ENCODE results near the gene IMPDH2. TPM values are rescaled to one million over a fixed set of nuclear protein-coding genes. Genes with fewer than 3 reads are reported as not detected.

The IMPDH2 gene
- total and polyA plus RNA-seq, 2 of the 8 experiments (the other 6 are each of a cell fraction or from before 2014, with no cell fraction given) = 374 to 409 TPM

DNA sequence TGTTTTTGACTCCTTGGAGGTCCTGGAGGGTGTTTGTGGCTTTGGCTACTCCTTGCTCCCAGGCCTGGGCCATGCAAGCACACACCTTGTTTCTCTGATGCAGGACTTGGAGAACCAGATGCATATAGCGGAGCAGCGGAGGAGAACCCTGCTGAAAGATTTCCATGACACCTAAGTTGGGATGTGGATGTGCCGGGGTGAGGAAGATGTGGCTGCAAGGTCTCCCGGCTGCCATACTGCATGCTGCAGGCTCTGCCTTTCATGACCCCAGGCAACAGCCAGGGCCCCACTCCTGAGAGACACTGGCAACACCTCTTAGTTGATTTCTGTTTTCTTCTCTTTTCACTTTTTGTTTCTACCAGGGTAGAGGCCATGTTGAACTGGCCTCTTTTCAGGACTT, 46.1 kb downstream of the IMPDH2 start:
- POLR2A ChIA-PET (ENCODE audit: partially characterized antibody) = interaction anchor here (1.2 to 38.8 kb wide), 2 partner anchors 9 to 30 kb away, joined by 3 to 1518 read pairs; partner anchors contain the start of genes DALRD3, IMPDH2, NDUFAF3 and WDR6
- Histone ChIP-seq H4K20me1 (replicated peaks in 1 of 2; ENCODE audit: control insufficient read depth in 1 of 2, insufficient read depth in 2 of 2, low read length in 2 of 2) (peaks cover 3 to 11% of the 10 kb centered on the region in 2 experiments), H3K4me2 (ENCODE audit: insufficient read depth in 1 of 2, low read depth in 2 of 2, low read length in 2 of 2) (no peak overlapping the region), H3K18ac (ENCODE audit: extremely low read depth, low read length) (no peak overlapping the region), H3K9me3 (ENCODE audit: insufficient read depth in 2 of 2, low read depth in 1 of 2, low read length in 1 of 2) (no peaks in the 10 kb centered on the region), H3K36me3 (ENCODE audit: control insufficient read depth in 2 of 4, insufficient read depth in 4 of 4, low read length in 3 of 4) (peaks cover 15 to 59% (median 47%) of the 10 kb centered on the region in 4 experiments), H3K23me2 (ENCODE audit: low read depth, low read length) (no peaks in the 10 kb centered on the region), H2BK120ac (replicated peaks; ENCODE audit: low read depth, low read length) (no peak overlapping the region), H3K9ac (replicated peaks in 1 of 4; ENCODE audit: extremely low read depth in 1 of 4, low read depth in 3 of 4, low read length in 3 of 4) (no peak overlapping the region), H3K27me3 (replicated peaks in 1 of 4; ENCODE audit: control insufficient read depth in 3 of 4, extremely low read depth in 1 of 4, insufficient read depth in 3 of 4, low read length in 3 of 4) (no peaks in the 10 kb centered on the region), H3K4ac (replicated peaks; ENCODE audit: insufficient read length, low read depth, low read length) (no peak overlapping the region), H2AFZ (ENCODE audit: low read length) (no peak overlapping the region), H3K27ac (ENCODE audit: low read depth, low read length) (no peak overlapping the region), H4K5ac (ENCODE audit: insufficient read length, low read depth, low read length) (no peak overlapping the region), H2BK12ac (ENCODE audit: low read depth, low read length) (no peak overlapping the region), H2BK5ac (ENCODE audit: low read depth, low read length) (no peak overlapping the region), H2AK5ac (ENCODE audit: low read depth, low read length) (no peak overlapping the region), H3K4me1 (replicated peaks in 1 of 4; ENCODE audit: control insufficient read depth in 3 of 4, insufficient read depth in 4 of 4, low read length in 3 of 4) (no peaks in the 10 kb centered on the region), H3K23ac (ENCODE audit: insufficient read length) (no peak overlapping the region), H3K56ac (replicated peaks; ENCODE audit: insufficient read length, low read depth, low read length) (no peak overlapping the region), H3K79me2 (ENCODE audit: control insufficient read depth in 1 of 2, insufficient read depth in 2 of 2, low read length in 2 of 2) (no peaks in the 10 kb centered on the region), H4K8ac (ENCODE audit: extremely low read depth, insufficient read depth, low read length) (no peak overlapping the region), H2BK15ac (ENCODE audit: low read length) (no peak overlapping the region), H3K79me1 (ENCODE audit: low read depth, low read length) (peaks cover 2% of the 10 kb centered on the region; the same call in 1 of the 2 replicates), H2BK20ac (ENCODE audit: low read length) (no peak overlapping the region), H3K4me3 (ENCODE audit: extremely low read depth in 1 of 4, insufficient read depth in 2 of 4, low read depth in 3 of 4, low read length in 4 of 4) (no peak overlapping the region), H4K91ac (replicated peaks; ENCODE audit: insufficient read length, low read length) (no peak overlapping the region), H3K14ac (ENCODE audit: insufficient read length) (no peak overlapping the region)
- WGBS, 2 experiments (ENCODE audit: extremely low coverage in 1 of 2, insufficient coverage in 1 of 2, insufficient read length in 1 of 2, insufficient replicate concordance in 2 of 2, low coverage in 1 of 2, low lambda C conversion rate in 2 of 2, missing lambda C conversion rate in 1 of 2) = 100% methylated on average over 4 of the region's 4 CpGs; no CpG with 5 or more reads in 1 of the 2 experiments
- CTCF ChIA-PET (ENCODE audit: partially characterized antibody) = interaction anchor here (0.7 to 19.9 kb wide), 3 partner anchors 13 to 32 kb away, joined by 3 to 467 read pairs (median 3); partner anchors contain the start of genes DALRD3, NDUFAF3 and WDR6
- FAIRE-seq = no peak
- DNase-seq (ENCODE audit: low read depth in 1 of 2, low spot score in 2 of 2) = no peak
- TF ChIP-seq SRF (IDR thresholded peaks at IDR 0.05; ENCODE audit: low read depth, low read length) (no peak), EGR1 (IDR thresholded peaks at IDR 0.05; ENCODE audit: borderline replicate concordance, low read depth, low read length) (no peak), NANOG (IDR thresholded peaks at IDR 0.05; ENCODE audit: insufficient read depth, low read depth, low read length, poor library complexity, severe bottlenecking) (no peak), CEBPB (IDR thresholded peaks at IDR 0.05; ENCODE audit: low read depth, low read length) (no peak)

All from H1 (cell line).